Measurements from ENCODE around the gene LTBP3. TPM values are rescaled to one million over a fixed set of nuclear protein-coding genes. Genes with fewer than 3 reads are reported as not detected.

Gene LTBP3
- total RNA-seq, 1 experiment from 2014 or later = 248 TPM

- Histone ChIP-seq H3K9me2 (ENCODE audit: insufficient read depth) (no peaks in the 10 kb centered on the region), H3K4me3 (replicated peaks in 1 of 2; ENCODE audit: low read depth in 1 of 2, low read length in 2 of 2) (peak overlapping the region; percentile 68 to 85), H3K4me1 (ENCODE audit: control insufficient read depth in 1 of 2, insufficient read depth in 2 of 2, low read length in 2 of 2) (peaks cover 13 to 39% of the 10 kb centered on the region in 2 experiments; a peak in 3 of 4 replicates), H3K9ac (ENCODE audit: low read length) (peak overlapping the region; percentile 82), H2AFZ (ENCODE audit: low read depth, low read length, poor library complexity, severe bottlenecking) (no peak overlapping the region), H4K20me1 (ENCODE audit: insufficient read depth) (no peaks in the 10 kb centered on the region), H3K79me2 (ENCODE audit: insufficient read depth, low read length) (peaks cover 24% of the 10 kb centered on the region), H3K36me3 (ENCODE audit: control insufficient read depth in 1 of 2, insufficient read depth in 2 of 2, low read length in 2 of 2) (peaks cover 3 to 8% of the 10 kb centered on the region in 2 experiments; a peak in 3 of 4 replicates), H3K27ac (ENCODE audit: low read depth, low read length) (peak overlapping the region; percentile 100), H3K9me3 (ENCODE audit: control insufficient read depth in 1 of 2, insufficient read depth in 1 of 2, low read depth in 1 of 2, low read length in 2 of 2) (no peaks in the 10 kb centered on the region), H3K4me2 (ENCODE audit: low read length) (peak overlapping the region; percentile 94), H3K27me3 (ENCODE audit: insufficient read depth, low read length) (no peaks in the 10 kb centered on the region)
- intact Hi-C loops (cut with micrococcal nuclease) = loop anchor here (1.0 kb wide), 1 partner anchor 30 kb away; the partner anchor contains the start of gene ZNRD2
- CTCF ChIA-PET = interaction anchor here (0.6 to 4.6 kb wide), 16 partner anchors 11 to 505 kb away, joined by 3 to 89 read pairs (median 4); partner anchors contain the start of genes EHBP1L1, FAM89B, KCNK7 and LTBP3
- POLR2A ChIA-PET = interaction anchor here (0.7 to 2.8 kb wide), 18 partner anchors 11 to 118 kb away, joined by 3 to 16 read pairs (median 4); partner anchors contain the start of genes EHBP1L1, FAM89B, LTBP3 and MALAT1
- RAD21 ChIA-PET (ENCODE audit: low non-redundant PET in 1 of 2, low total read pairs in 2 of 2, uncharacterized antibody in 2 of 2, unreplicated experiment in 2 of 2) = interaction anchor here (0.6 to 3.3 kb wide), 12 partner anchors 11 to 444 kb away, joined by 3 to 32 read pairs (median 4); partner anchors contain the start of genes FAM89B (in 2 of the 2), SCYL1 (in 1 of the 2) and ZNRD2 (in 1 of the 2)
- ATAC-seq (peak; percentile 73), DNase-seq (ENCODE audit: low read depth, low spot score) (peak; percentile 64)
- no TSS peak for BruUV-seq (replicated peaks)
- TF ChIP-seq EGR1 (IDR thresholded peaks at IDR 0.05; ENCODE audit: low read depth) (no peak), ZFX (IDR thresholded peaks at IDR 0.05) (no peak), RAD21 (IDR thresholded peaks at IDR 0.05; ENCODE audit: low read depth) (no peak), CEBPB (IDR thresholded peaks at IDR 0.05; ENCODE audit: low read depth) (no peak), JUND (IDR thresholded peaks at IDR 0.05) (no peak), REST (IDR thresholded peaks at IDR 0.05; ENCODE audit: low read depth) (no peak), CTCF (IDR thresholded peaks at IDR 0.05 in 2 of 3, conservative IDR thresholded peaks at IDR 0.05 in 1 of 3; ENCODE audit: borderline replicate concordance in 1 of 3, insufficient read depth in 1 of 3, low read depth in 2 of 3, low read length in 2 of 3) (peak in 2 of 3 experiments; percentile 82 to 85; a peak in 4 of 6 replicates), CBX3 (IDR thresholded peaks at IDR 0.05; ENCODE audit: low read depth) (no peak), FOSL1 (IDR thresholded peaks at IDR 0.05; ENCODE audit: low read depth) (no peak), POLR2AphosphoS5 (IDR thresholded peaks at IDR 0.05; ENCODE audit: low read depth, low read length) (0 out of 2 replicates have a peak, but pooled peaks have one; percentile 7)
These were observed 17.7 kb downstream of the LTBP3 start for GRCh38 chr11:65540290-65541092.

All from HCT116 (cell line).